Neuronal stem cell (in vitro differentiated cells): ENCODE measurements around the gene A2ML1.
"Not testable (repeated sequence)": the region's sequence is repeated elsewhere in the genome, so short reads cannot be mapped to it uniquely, and the experiment has no call there.

Source experiments
- DNase-seq: peaks from one replicate; pipeline ENCODE4 v3.0.0-alpha.2; 2013; ENCODE audit warnings: low spot score
- H2AFZ ChIP-seq: one replicate; pipeline ENCODE4 v1.6.1; 2013; ENCODE audit warnings: mild to moderate bottlenecking, low read length, inconsistent platforms
- H2AK5ac ChIP-seq: 2 replicates; pipeline ENCODE4 v1.6.1; 2013; ENCODE audit warnings: low read depth, mild to moderate bottlenecking, inconsistent platforms, low read length, moderate library complexity, mixed read lengths
- H2BK120ac ChIP-seq: 2 replicates; pipeline ENCODE4 v1.6.1; 2013; ENCODE audit warnings: low read depth, mild to moderate bottlenecking, inconsistent platforms, low read length, moderate library complexity, mixed read lengths
- H2BK12ac ChIP-seq: one replicate; pipeline ENCODE4 v1.6.1; 2013; ENCODE audit warnings: low read length, inconsistent platforms
- H2BK15ac ChIP-seq: 2 replicates; pipeline ENCODE4 v1.6.1; 2013; ENCODE audit warnings: mild to moderate bottlenecking, low read length, inconsistent platforms, mixed read lengths
- H2BK5ac ChIP-seq: one replicate; pipeline ENCODE4 v1.6.1; 2013; ENCODE audit warnings: inconsistent platforms, mild to moderate bottlenecking, low read length, moderate library complexity
- H3K14ac ChIP-seq: one replicate; pipeline ENCODE4 v1.6.1; 2013; ENCODE audit warnings: low read length, inconsistent platforms
- H3K18ac ChIP-seq: 2 replicates; pipeline ENCODE4 v1.6.1; 2013; ENCODE audit warnings: low read length, inconsistent platforms
- H3K23ac ChIP-seq: 2 replicates; pipeline ENCODE4 v1.6.1; 2013; ENCODE audit warnings: low read depth, mild to moderate bottlenecking, mixed read lengths, low read length, inconsistent platforms; ENCODE audit not compliant: poor library complexity
- H3K27ac ChIP-seq: replicated peaks from 3 replicates; pipeline ENCODE4 v1.5.1; 2013; ENCODE audit warnings: low read length, inconsistent platforms
- H3K27me3 ChIP-seq, 3 experiments: 2 replicates each; pipeline ENCODE4 v1.6.1; 2013; ENCODE audit warnings: low read length in 3 of 3, mild to moderate bottlenecking in 2 of 3, inconsistent platforms in 1 of 3, low read depth in 1 of 3, mixed read lengths in 1 of 3, moderate library complexity in 1 of 3; ENCODE audit not compliant: control insufficient read depth in 3 of 3, insufficient read depth in 3 of 3
- H3K36me3 ChIP-seq, 2 donors: replicated peaks in 1 of 2; 2 replicates each; pipeline ENCODE4 v1.6.1; 2013; ENCODE audit warnings: low read length in 2 of 2; ENCODE audit not compliant: control insufficient read depth in 2 of 2, insufficient read depth in 2 of 2
- H3K4ac ChIP-seq: 2 replicates; pipeline ENCODE4 v1.6.1; 2013; ENCODE audit warnings: inconsistent platforms, mild to moderate bottlenecking, low read length, moderate library complexity
- H3K4me1 ChIP-seq, 2 donors: 1 replicate in 1 of 2; 2 replicates in 1 of 2; pipeline ENCODE4 v1.6.1; 2013; ENCODE audit warnings: low read length in 2 of 2, low read depth in 1 of 2; ENCODE audit not compliant: control insufficient read depth in 2 of 2, insufficient read depth in 1 of 2
- H3K4me2 ChIP-seq: one replicate; pipeline ENCODE4 v1.6.1; 2013; ENCODE audit warnings: mild to moderate bottlenecking, low read length, inconsistent platforms; ENCODE audit not compliant: insufficient read depth, poor library complexity, severe bottlenecking
- H3K4me3 ChIP-seq, 2 donors: 2 replicates each; pipeline ENCODE4 v1.5.1; 2013; ENCODE audit warnings: low read length in 2 of 2, mild to moderate bottlenecking in 2 of 2, inconsistent platforms in 1 of 2, moderate library complexity in 1 of 2
- H3K79me1 ChIP-seq: one replicate; pipeline ENCODE4 v1.6.1; 2013; ENCODE audit warnings: low read depth, mild to moderate bottlenecking, inconsistent platforms, low read length, moderate library complexity
- H3K9ac ChIP-seq: one replicate; pipeline ENCODE4 v1.6.1; 2013; ENCODE audit warnings: mild to moderate bottlenecking, low read depth, low read length, inconsistent platforms; ENCODE audit not compliant: poor library complexity
- H3K9me3 ChIP-seq, 2 donors: replicated peaks in 1 of 2; 2 replicates each; pipeline versions ENCODE3 to v1.6.1; 2013; ENCODE audit warnings: low read length in 2 of 2, mild to moderate bottlenecking in 2 of 2, inconsistent platforms in 1 of 2, low read depth in 1 of 2, mixed read lengths in 1 of 2, moderate library complexity in 1 of 2; ENCODE audit not compliant: control insufficient read depth in 2 of 2, insufficient read depth in 1 of 2
- H4K8ac ChIP-seq: one replicate; pipeline ENCODE4 v1.6.1; 2013; ENCODE audit warnings: low read depth, mild to moderate bottlenecking, inconsistent platforms, low read length, moderate library complexity
- H4K91ac ChIP-seq: one replicate; pipeline ENCODE4 v1.6.1; 2013; ENCODE audit warnings: low read length, low read depth, mild to moderate bottlenecking, inconsistent platforms; ENCODE audit not compliant: poor library complexity
- WGBS, 2 donors: extraction: QIAGEN DNeasy Blood & Tissue Kit; methylation state at CpG; one replicate each; pipeline ENCODE4 v1.1.7; 2013; ENCODE audit warnings: missing lambda C conversion rate in 2 of 2, mixed read lengths in 1 of 2; ENCODE audit not compliant: insufficient read length in 2 of 2, insufficient replicate concordance in 1 of 2; ENCODE audit errors: extremely low coverage in 2 of 2; 5-methylcytosine and 5-hydroxymethylcytosine counted together

A2ML1 gene

DNA sequence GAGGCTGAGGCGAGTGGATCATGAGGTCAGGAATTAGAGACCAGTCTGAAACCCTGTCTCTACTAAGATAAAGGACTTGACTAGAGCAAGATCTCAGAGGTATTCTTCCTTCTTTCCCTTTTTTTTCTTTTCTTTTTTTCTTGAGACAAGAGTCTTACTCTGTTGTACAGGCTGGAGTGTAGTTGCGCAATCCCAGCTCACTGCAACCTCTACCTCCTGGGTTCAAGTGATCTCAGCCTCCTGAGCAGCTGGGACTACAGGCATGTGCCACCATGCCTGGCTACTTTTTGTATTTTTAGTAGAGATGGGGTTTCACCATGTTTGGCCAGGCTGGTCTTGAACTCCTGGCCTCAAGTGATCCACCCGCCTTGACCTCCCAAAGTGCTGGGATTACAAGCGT is 37.0 kb downstream of the A2ML1 start:
- not testable (repeated sequence) for H3K14ac ChIP-seq, H3K4me3 ChIP-seq, H3K4ac ChIP-seq, H2AK5ac ChIP-seq, DNase-seq, H4K8ac ChIP-seq, H3K4me2 ChIP-seq, H3K27me3 ChIP-seq, H3K79me1 ChIP-seq, H3K18ac ChIP-seq, H2AFZ ChIP-seq, H2BK15ac ChIP-seq, H3K23ac ChIP-seq, H3K9me3 ChIP-seq, H3K4me1 ChIP-seq, H2BK5ac ChIP-seq, H3K36me3 ChIP-seq, H3K9ac ChIP-seq, H4K91ac ChIP-seq, H2BK120ac ChIP-seq, H2BK12ac ChIP-seq, H3K27ac ChIP-seq
- no CpG with 5 or more reads among the region's 4 CpGs for WGBS, 2 donors

DNA sequence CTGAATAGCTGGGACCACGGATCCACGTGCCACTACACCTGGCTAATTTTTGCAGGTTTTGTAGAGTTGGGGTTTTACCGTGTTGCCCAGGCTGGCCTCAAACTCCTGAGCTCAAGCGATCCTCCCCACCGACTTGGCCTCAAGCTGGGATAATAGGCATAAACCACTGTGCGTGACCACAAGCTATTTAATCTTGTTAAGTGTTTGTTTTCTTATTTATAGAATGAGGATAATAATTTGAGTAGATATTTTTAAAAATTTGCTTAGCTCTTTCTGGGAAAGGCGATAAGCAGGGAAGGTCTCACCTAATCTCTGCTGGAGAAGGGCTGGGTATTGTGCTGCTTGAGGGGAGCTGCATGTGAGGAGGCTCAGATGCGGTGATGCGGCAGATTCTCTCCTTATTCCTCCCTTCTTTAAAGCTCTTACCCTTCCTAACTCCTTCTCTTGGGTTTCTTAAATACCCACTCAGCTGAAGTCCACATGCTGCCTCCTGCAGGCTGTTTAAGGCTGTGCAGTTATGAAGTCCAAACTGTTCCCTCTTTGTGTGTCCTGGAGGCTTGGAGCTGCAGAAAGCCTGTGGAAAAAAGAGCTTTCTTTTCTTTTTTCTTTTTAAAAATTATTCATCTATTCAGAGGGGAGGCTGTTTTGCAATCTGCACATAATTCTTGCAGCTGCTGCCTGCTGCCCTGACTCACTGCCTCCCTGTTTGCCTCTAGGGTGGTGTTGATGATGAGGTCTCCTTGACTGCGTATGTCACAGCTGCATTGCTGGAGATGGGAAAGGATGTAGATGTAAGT is 37.9 kb downstream of the A2ML1 start:
- no peaks in the 10 kb centered on the region for H3K36me3 ChIP-seq
- no peak overlapping the region for H3K14ac ChIP-seq
- H3K4me3 ChIP-seq, result no peak overlapping the region
- H3K27me3 ChIP-seq, result no peaks in the 10 kb centered on the region
- no peak overlapping the region for H2AK5ac ChIP-seq
- no peak overlapping the region for H4K91ac ChIP-seq
- no peaks in the 10 kb centered on the region for H3K9me3 ChIP-seq
- peak; percentile 26 for DNase-seq
- H3K4me1 ChIP-seq, result no peaks in the 10 kb centered on the region
- no peak overlapping the region for H2BK12ac ChIP-seq
- no peak overlapping the region for H3K27ac ChIP-seq
- H3K23ac ChIP-seq, result no peak overlapping the region
- H3K18ac ChIP-seq, result no peak overlapping the region
- H3K4me2 ChIP-seq, result no peak overlapping the region
- no peak overlapping the region for H2BK5ac ChIP-seq
- no peak overlapping the region for H3K9ac ChIP-seq
- no peak overlapping the region for H4K8ac ChIP-seq
- H2AFZ ChIP-seq, result no peak overlapping the region
- H2BK15ac ChIP-seq, result no peak overlapping the region
- H2BK120ac ChIP-seq, result no peak overlapping the region
- H3K79me1 ChIP-seq, result no peaks in the 10 kb centered on the region
- no CpG with 5 or more reads among the region's 10 CpGs for WGBS, 2 donors
- no peak overlapping the region for H3K4ac ChIP-seq

DNA sequence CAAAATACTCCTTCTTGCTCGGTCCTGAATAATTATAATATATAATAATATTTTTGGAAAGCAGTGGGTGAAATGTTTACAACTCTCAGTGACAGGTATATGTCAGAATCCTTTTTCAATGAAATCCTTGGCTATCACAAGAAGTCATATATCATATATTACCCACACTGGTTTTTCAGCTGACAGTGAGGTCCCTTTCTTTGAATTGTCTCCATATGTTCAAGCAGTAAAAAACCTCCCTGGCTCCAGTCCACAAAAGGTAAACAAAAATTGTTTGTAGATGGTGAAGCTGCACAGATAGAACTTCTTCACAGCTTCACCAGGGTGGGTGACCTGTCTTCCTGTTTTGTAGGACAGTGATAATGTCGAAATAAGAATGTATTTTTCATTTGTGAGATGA is 44.0 kb downstream of the A2ML1 start:
- no peak for DNase-seq
- H4K91ac ChIP-seq, result no peak overlapping the region
- 100% methylated on average over 1 of the region's 2 CpGs; no CpG with 5 or more reads in 1 of the 2 donors for WGBS, 2 donors

DNA sequence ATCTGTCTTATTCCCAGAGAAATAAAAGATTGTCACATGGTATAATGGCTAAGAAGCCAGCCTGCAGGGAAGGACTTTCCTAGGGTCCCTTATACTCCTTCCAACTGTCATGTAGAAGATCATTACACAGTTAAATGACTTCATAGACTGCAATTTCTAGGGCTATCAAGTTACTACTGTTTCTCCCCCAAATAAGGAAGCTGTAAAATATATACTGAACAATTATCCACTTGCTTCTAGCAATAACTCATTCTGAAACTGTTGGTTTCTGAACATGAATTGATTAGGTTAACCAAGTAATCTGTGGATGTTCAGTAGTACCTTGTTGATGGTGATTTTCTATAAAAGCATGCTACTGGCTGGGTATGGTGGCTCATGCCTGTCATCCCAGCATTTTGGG is 44.6 kb downstream of the A2ML1 start:
- Histone ChIP-seq H2BK12ac (no peak overlapping the region), H3K4me2 (no peak overlapping the region), H3K27me3 (peaks cover 0 to 3% (median 0%) of the 10 kb centered on the region in 3 experiments), H4K91ac (no peak overlapping the region), H3K23ac (no peak overlapping the region), H2BK15ac (no peak overlapping the region), H3K4me3 (no peak overlapping the region), H2BK5ac (no peak overlapping the region), H3K9me3 (no peaks in the 10 kb centered on the region), H3K18ac (no peak overlapping the region), H3K9ac (no peak overlapping the region), H3K4me1 (no peaks in the 10 kb centered on the region), H3K14ac (no peak overlapping the region), H3K79me1 (no peaks in the 10 kb centered on the region), H2BK120ac (no peak overlapping the region), H2AFZ (no peak overlapping the region), H2AK5ac (no peak overlapping the region), H4K8ac (no peak overlapping the region), H3K27ac (no peak overlapping the region), H3K4ac (no peak overlapping the region), H3K36me3 (no peaks in the 10 kb centered on the region)
- no peak for DNase-seq

More for the DNA sequence above, 44.0 kb downstream of the A2ML1 start:
- Histone ChIP-seq H3K14ac (no peak overlapping the region), H4K8ac (no peak overlapping the region), H3K23ac (no peak overlapping the region), H3K18ac (no peak overlapping the region), H3K4me1 (no peaks in the 10 kb centered on the region), H3K4me3 (no peak overlapping the region), H3K27me3 (peaks cover 0 to 3% (median 0%) of the 10 kb centered on the region in 3 experiments), H3K4me2 (no peak overlapping the region), H2BK120ac (no peak overlapping the region), H3K79me1 (no peaks in the 10 kb centered on the region), H3K9ac (no peak overlapping the region), H3K36me3 (no peaks in the 10 kb centered on the region), H2BK5ac (no peak overlapping the region), H2AK5ac (no peak overlapping the region), H3K9me3 (no peaks in the 10 kb centered on the region), H2AFZ (no peak overlapping the region), H3K4ac (no peak overlapping the region), H2BK12ac (no peak overlapping the region), H2BK15ac (no peak overlapping the region), H3K27ac (no peak overlapping the region)
